HCT116 (cell line): ENCODE results near the gene MIF4GD. TPM values are rescaled to one million over a fixed set of nuclear protein-coding genes. Genes with fewer than 3 reads are reported as not detected.

Experiments used
- ATAC-seq: fragments of 200-7000 bp; cut with Tn5 transposase; 2 replicates; pipeline ENCODE4 v1.9.1; 2020; ENCODE audit warnings: mild to moderate bottlenecking, moderate library complexity
- BruUV-seq: library from RNA; stranded (reverse); fragments of 400-500 nt; replicated peaks from 2 replicates; lab custom pipeline; 2021; lab: Mats Ljungman, UMichigan
- CTCF ChIA-PET: fragments of 300-600 bp; sonication (Branson Sonifier 250); formaldehyde crosslinking; loops from one replicate; lab custom pipeline; 2021; ENCODE audit warnings: antibody characterized with exemption; lab: Charles Lee
- POLR2A ChIA-PET: fragments of 300-600, 350-600 bp; sonication (Branson Sonifier 250); formaldehyde crosslinking; loops from one replicate; lab custom pipeline; 2021; ENCODE audit warnings: antibody characterized with exemption; lab: Charles Lee
- RAD21 ChIA-PET, 2 experiments: fragments of 300-600 bp; sonication (Branson Sonifier 250); formaldehyde crosslinking; loops; one replicate each; lab custom pipeline; 2023; ENCODE audit warnings: low total read pairs in 2 of 2; ENCODE audit not compliant: uncharacterized antibody in 2 of 2, unreplicated experiment in 2 of 2, low non-redundant PET in 1 of 2; lab: Charles Lee
- DNase-seq: peaks from one replicate; pipeline ENCODE4 v3.0.0-alpha.2; 2010; ENCODE audit warnings: low read depth, low spot score
- H2AFZ ChIP-seq: fragments of 200-600 bp; shearing (Covaris generic), sonication (generic); 2 replicates; pipeline ENCODE4 v1.6.1; 2017; ENCODE audit warnings: low read depth, mixed run types, mixed read lengths, antibody characterized with exemption, low read length; ENCODE audit not compliant: poor library complexity, severe bottlenecking
- H3K27ac ChIP-seq: 2 replicates; pipeline ENCODE4 v1.5.1; 2012; ENCODE audit warnings: low read depth, low read length
- H3K27me3 ChIP-seq: fragments of 200-600 bp; sonication (generic); 2 replicates; pipeline ENCODE4 v1.6.1; 2016; ENCODE audit warnings: mixed run types, low read length, mixed read lengths; ENCODE audit not compliant: insufficient read depth
- H3K36me3 ChIP-seq, 2 experiments: fragments of 200-500 bp in 1 of 2; fragments of 200-600 bp in 1 of 2; sonication (Bioruptor generic) in 1 of 2; sonication (generic) in 1 of 2; 2 replicates each; pipeline versions ENCODE4 v1.5.1 to v1.6.1; 2014 to 2016; ENCODE audit warnings: low read length in 2 of 2, inconsistent platforms in 1 of 2, mixed read lengths in 1 of 2, mixed run types in 1 of 2; ENCODE audit not compliant: insufficient read depth in 2 of 2, control insufficient read depth in 1 of 2
- H3K4me1 ChIP-seq, 2 experiments: fragments of 200-600 bp in 1 of 2; sonication (generic) in 1 of 2; 2 replicates each; pipeline versions ENCODE4 v1.5.1 to v1.6.1; 2012 to 2017; ENCODE audit warnings: low read length in 2 of 2, inconsistent platforms in 1 of 2, mild to moderate bottlenecking in 1 of 2, mixed read lengths in 1 of 2, mixed run types in 1 of 2, moderate library complexity in 1 of 2; ENCODE audit not compliant: insufficient read depth in 2 of 2, control insufficient read depth in 1 of 2
- H3K4me2 ChIP-seq: fragments of 200-600 bp; sonication (generic); 2 replicates; pipeline ENCODE4 v1.6.1; 2017; ENCODE audit warnings: mixed run types, low read length, mixed read lengths
- H3K4me3 ChIP-seq, 2 experiments: fragments of 200-600 bp in 1 of 2; sonication (generic) in 1 of 2; replicated peaks in 1 of 2; 2 replicates each; pipeline ENCODE4 v1.5.1; 2011 to 2016; ENCODE audit warnings: low read length in 2 of 2, control low read depth in 1 of 2, low read depth in 1 of 2, mild to moderate bottlenecking in 1 of 2, mixed read lengths in 1 of 2, mixed run types in 1 of 2
- H3K79me2 ChIP-seq: fragments of 200-600 bp; sonication (generic); 2 replicates; pipeline ENCODE4 v1.6.1; 2017; ENCODE audit warnings: mild to moderate bottlenecking, mixed run types, low read length, moderate library complexity, mixed read lengths; ENCODE audit not compliant: insufficient read depth
- H3K9ac ChIP-seq: fragments of 200-600 bp; sonication (generic); 2 replicates; pipeline ENCODE4 v1.6.1; 2016; ENCODE audit warnings: low read length, mixed read lengths
- H3K9me2 ChIP-seq: fragments of 200-600 bp; sonication (generic), shearing (Covaris generic); 2 replicates; pipeline ENCODE4 v1.6.1; 2017; ENCODE audit warnings: mixed run types, mild to moderate bottlenecking, moderate library complexity; ENCODE audit not compliant: insufficient read depth
- H3K9me3 ChIP-seq, 2 experiments: fragments of 200-500 bp in 1 of 2; fragments of 200-600 bp in 1 of 2; sonication (Bioruptor generic) in 1 of 2; sonication (generic) in 1 of 2; 2 replicates each; pipeline ENCODE4 v1.6.1; 2014 to 2017; ENCODE audit warnings: low read length in 2 of 2, mixed read lengths in 2 of 2, inconsistent platforms in 1 of 2, low read depth in 1 of 2, mild to moderate bottlenecking in 1 of 2, mixed run types in 1 of 2, moderate library complexity in 1 of 2; ENCODE audit not compliant: control insufficient read depth in 1 of 2, insufficient read depth in 1 of 2
- H4K20me1 ChIP-seq: fragments of 200-600 bp; sonication (generic), shearing (Covaris generic); 2 replicates; pipeline ENCODE4 v1.6.1; 2017; ENCODE audit warnings: mixed run types, mild to moderate bottlenecking, moderate library complexity; ENCODE audit not compliant: insufficient read depth
- CTCF ChIP-seq, 3 experiments: fragments of 200-600 bp in 1 of 3; sonication (generic) in 1 of 3; IDR thresholded peaks in 2 of 3; conservative IDR thresholded peaks in 1 of 3; 2 replicates each; pipeline ENCODE4 v1.5.1; 2012 to 2017; ENCODE audit warnings: low read depth in 2 of 3, low read length in 2 of 3, antibody characterized with exemption in 1 of 3, borderline replicate concordance in 1 of 3, control low read depth in 1 of 3, mild to moderate bottlenecking in 1 of 3, mixed read lengths in 1 of 3, mixed run types in 1 of 3, moderate library complexity in 1 of 3; ENCODE audit not compliant: insufficient read depth in 1 of 3
- EGR1 ChIP-seq: IDR thresholded peaks from 2 replicates; pipeline ENCODE4 v1.6.1; 2012; ENCODE audit warnings: low read depth
- ELF1 ChIP-seq: IDR thresholded peaks from 2 replicates; pipeline ENCODE4 v1.6.1; 2012; ENCODE audit warnings: low read depth, borderline replicate concordance
- EZH2phosphoT487 ChIP-seq: fragments of 200-600 bp; IDR thresholded peaks from 2 replicates; pipeline ENCODE4 v1.6.1; 2018; ENCODE audit warnings: antibody characterized with exemption, borderline replicate concordance
- FOSL1 ChIP-seq: IDR thresholded peaks from 2 replicates; pipeline ENCODE4 v1.6.1; 2012; ENCODE audit warnings: low read depth
- MAX ChIP-seq: IDR thresholded peaks from 2 replicates; pipeline ENCODE4 v1.6.1; 2012
- POLR2AphosphoS5 ChIP-seq: IDR thresholded peaks from 2 replicates; pipeline ENCODE4 v1.6.1; 2011; ENCODE audit warnings: mild to moderate bottlenecking, low read depth, low read length, moderate library complexity
- SP1 ChIP-seq: IDR thresholded peaks from 2 replicates; pipeline ENCODE4 v1.6.1; 2012; ENCODE audit warnings: low read depth
- YY1 ChIP-seq: IDR thresholded peaks from 2 replicates; pipeline ENCODE4 v1.6.1; 2011; ENCODE audit warnings: low read length, low read depth, moderate library complexity, mild to moderate bottlenecking; ENCODE audit not compliant: insufficient replicate concordance; ENCODE audit errors: extremely low read depth
- ZBTB33 ChIP-seq: IDR thresholded peaks from 2 replicates; pipeline ENCODE4 v1.6.1; 2011; ENCODE audit warnings: mild to moderate bottlenecking, low read length, moderate library complexity; ENCODE audit not compliant: insufficient replicate concordance; ENCODE audit errors: extremely low read depth
- intact Hi-C: fragments of 100-400 bp; cut with micrococcal nuclease; formaldehyde crosslinking; loops from 2 replicates; pipeline ENCODE4 v1.10.0; 2022
- total RNA-seq: library from RNA; stranded (reverse); gene quantifications from one replicate; pipeline ENCODE4 v1.2.1, GENCODE V29; 2021; ENCODE audit not compliant: unreplicated experiment

Gene MIF4GD
- total RNA-seq, 1 experiment from 2014 or later = 35.2 TPM

GRCh38 chr17:75241996-75242460 is 29.0 kb downstream of the MIF4GD start:
- no peak for ATAC-seq

More at GRCh38 chr17:75241996-75242460, 29.0 kb downstream of the MIF4GD start:
- POLR2A ChIA-PET = no interaction called here
- H3K9me2 ChIP-seq = no peaks in the 10 kb centered on the region
- intact Hi-C loops = loop anchor here (2.0 kb wide), 1 partner anchor 163 kb away; the partner anchor contains the start of gene GRB2
- peaks cover 7% of the 10 kb centered on the region for H3K79me2 ChIP-seq
- H3K9me3 ChIP-seq = no peaks in the 10 kb centered on the region
- DNase-seq = no peak
- H4K20me1 ChIP-seq = peaks cover 6% of the 10 kb centered on the region; the same call in 1 of the 2 replicates
- BruUV-seq = no TSS peak
- H3K27me3 ChIP-seq = no peaks in the 10 kb centered on the region
- no peak overlapping the region for H3K4me2 ChIP-seq
- peaks cover 0 to 11% of the 10 kb centered on the region in 2 experiments; a peak in 1 of 4 replicates for H3K4me1 ChIP-seq
- no peak overlapping the region for H3K4me3 ChIP-seq
- H3K36me3 ChIP-seq = peaks cover 60 to 83% of the 10 kb centered on the region in 2 experiments
- H3K27ac ChIP-seq = no peak overlapping the region
- no peak overlapping the region for H3K9ac ChIP-seq
- H2AFZ ChIP-seq = no peak overlapping the region
- CTCF ChIA-PET = interaction anchor here (2.9 to 3.3 kb wide), 2 partner anchors 19 to 128 kb away, joined by 16 to 30 read pairs; partner anchors contain the start of genes GGA3 and MRPS7
- no peak for TF ChIP-seq ELF1
- no peak for TF ChIP-seq EGR1
- TF ChIP-seq FOSL1 = no peak
- no peak for TF ChIP-seq CTCF (IDR thresholded peaks at IDR 0.05 in 2 of 3, conservative IDR thresholded peaks at IDR 0.05 in 1 of 3; ENCODE audit: borderline replicate concordance in 1 of 3, insufficient read depth in 1 of 3, low read depth in 2 of 3, low read length in 2 of 3)
- no peak for TF ChIP-seq POLR2AphosphoS5
- no peak for TF ChIP-seq ZBTB33
- no peak for TF ChIP-seq EZH2phosphoT487
- no peak for TF ChIP-seq YY1
- TF ChIP-seq MAX = no peak
- no peak for TF ChIP-seq SP1
- RAD21 ChIA-PET = no interaction called here
